ENCODE measurements around the gene HDAC4.

The HDAC4 gene

GRCh38 chr2:239309398-239310245 lies 91.2 kb downstream of the HDAC4 start:
- H3K27ac ChIP-seq = peak overlapping the region; percentile 33 to 68
- H3K4me3 ChIP-seq = peak overlapping the region; percentile 57
- no peak for TF ChIP-seq CTCF (IDR thresholded peaks at IDR 0.05)
- peak; percentile 72 for DNase-seq (ENCODE audit: low spot score)

DNA sequence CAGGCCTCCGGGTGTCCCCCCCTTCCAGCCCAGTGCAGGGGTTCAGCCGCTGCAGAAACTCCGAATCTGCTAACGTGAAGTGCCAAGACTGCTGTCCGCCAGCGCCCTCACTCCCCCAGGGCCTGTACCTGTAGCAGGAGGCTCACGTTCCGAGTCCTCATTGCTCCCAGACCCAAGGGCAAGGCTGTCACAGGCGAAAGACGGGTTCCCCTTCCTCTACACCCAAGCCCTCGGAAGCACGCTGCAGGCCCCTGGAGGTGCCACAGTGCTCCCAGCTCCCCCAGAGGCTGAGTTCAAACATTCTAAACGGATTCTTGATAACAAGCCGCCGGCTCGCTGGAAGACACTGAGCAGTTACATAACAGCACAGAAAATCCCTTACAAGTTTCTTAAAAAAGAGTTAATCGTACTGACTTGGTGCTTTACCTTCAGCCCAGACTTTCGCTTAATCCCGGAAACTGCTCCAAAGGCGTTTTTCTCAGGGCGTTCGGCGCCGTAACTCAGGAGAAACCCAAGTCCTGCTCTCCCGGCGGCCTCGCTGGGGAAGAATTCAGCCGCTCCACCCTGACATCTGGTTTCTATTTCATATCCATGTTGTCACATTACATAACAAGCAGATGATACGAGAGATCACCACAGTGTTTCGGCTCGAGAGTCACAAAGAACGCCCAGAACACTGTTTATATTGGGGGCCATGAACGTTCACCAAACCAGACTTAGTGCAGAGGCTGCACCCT lies 92.0 kb downstream of the HDAC4 start:
- H3K27ac ChIP-seq = peak overlapping the region; percentile 9 to 68
- TF ChIP-seq CTCF (IDR thresholded peaks at IDR 0.05) = no peak
- H3K4me3 ChIP-seq = peak overlapping the region; percentile 57
- DNase-seq (ENCODE audit: low spot score) = peak; percentile 71

- Histone ChIP-seq H3K4me3 (peak overlapping the region; percentile 57), H3K27ac (peak overlapping the region in 1 of 2 donors; percentile 68)
- DNase-seq (ENCODE audit: low spot score) = peak; percentile 47
- no peak for TF ChIP-seq CTCF (IDR thresholded peaks at IDR 0.05)
Observed at GRCh38 chr2:239307921-239308613, 92.8 kb downstream of the HDAC4 start.

DNA sequence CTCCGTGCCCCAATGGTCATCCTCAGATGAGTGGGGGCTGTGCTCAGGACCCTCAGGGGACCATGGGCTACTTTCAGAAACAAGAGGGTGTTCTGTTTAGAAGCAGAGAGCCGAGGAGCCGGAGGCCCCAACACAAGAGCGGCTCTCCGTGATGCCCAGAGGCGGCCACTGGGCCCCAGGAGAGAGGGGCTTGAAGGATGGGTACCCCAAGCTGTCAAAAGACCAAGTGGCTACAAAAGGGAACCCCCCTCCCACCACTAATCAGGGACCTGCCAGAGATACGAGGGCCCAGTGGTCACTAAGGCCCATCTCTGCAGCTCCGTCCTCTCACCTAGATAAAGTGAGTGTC lies 93.6 kb downstream of the HDAC4 start:
- TF ChIP-seq CTCF (IDR thresholded peaks at IDR 0.05) = no peak
- Histone ChIP-seq H3K27ac (no peak overlapping the region), H3K4me3 (no peak overlapping the region)
- DNase-seq (ENCODE audit: low spot score) = no peak

GRCh38 chr2:239306274-239307220 lies 94.3 kb downstream of the HDAC4 start:
- H3K4me3 ChIP-seq = no peak overlapping the region
- H3K27ac ChIP-seq = no peak overlapping the region
- TF ChIP-seq CTCF (IDR thresholded peaks at IDR 0.05) = no peak
- no peak for DNase-seq (ENCODE audit: low spot score)

DNA sequence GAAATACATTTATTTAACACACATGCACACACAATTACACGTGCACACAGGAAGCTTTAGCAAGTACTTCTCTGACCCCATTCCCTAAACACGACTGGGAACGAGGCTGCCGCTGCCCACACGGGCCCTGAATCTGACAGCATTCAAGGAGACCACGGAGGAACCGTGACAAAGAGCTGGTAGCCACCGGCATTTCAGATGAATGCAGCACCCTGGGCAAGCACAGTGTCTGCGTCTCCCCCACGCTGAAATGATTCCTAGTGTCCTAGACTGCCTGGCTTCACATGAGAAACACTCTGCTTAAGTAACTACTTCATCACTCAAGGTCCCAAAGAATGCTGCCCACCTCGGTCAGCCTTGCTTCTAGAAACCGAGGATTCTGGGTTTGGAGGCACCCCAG lies 95.0 kb downstream of the HDAC4 start:
- H3K4me3 ChIP-seq = no peak overlapping the region
- H3K27ac ChIP-seq = no peak overlapping the region
- no peak for DNase-seq (ENCODE audit: low spot score)
- no peak for TF ChIP-seq CTCF (IDR thresholded peaks at IDR 0.05)

All from coronary artery (tissue), 2 donors.